CD4-positive, alpha-beta T cell treated with Interleukin-17A for 4 hours (primary cell): ENCODE data around the gene MFSD2B.
"Not testable (repeated sequence)": the region's sequence is repeated elsewhere in the genome, so short reads cannot be mapped to it uniquely, and the experiment has no call there.

Experiments used
- DNase-seq: peaks from one replicate; pipeline ENCODE4 v3.0.0-alpha.2; 2020; ENCODE audit warnings: mixed read lengths

Gene MFSD2B

GRCh38 chr2:24009680-24010476 is at the start of gene MFSD2B:
Gene MFSD2B (plus strand): TSS chr2:24010085. CDS start chr2:24010097, 12 bp downstream.
- DNase-seq: no peak

GRCh38 chr2:23967846-23968245 is 42.0 kb upstream of the MFSD2B start:
- no peak for DNase-seq

GRCh38 chr2:23976883-23977282 is 33.0 kb upstream of the MFSD2B start:
- no peak for DNase-seq

GRCh38 chr2:23988371-23988770 is 21.5 kb upstream of the MFSD2B start:
- no peak for DNase-seq

GRCh38 chr2:23992931-23993330 is 17.0 kb upstream of the MFSD2B start:
- DNase-seq: no peak

GRCh38 chr2:23993736-23994269 is 16.1 kb upstream of the MFSD2B start:
- no peak for DNase-seq

GRCh38 chr2:23994567-23994966 is 15.3 kb upstream of the MFSD2B start:
- DNase-seq: no peak

- DNase-seq: no peak
Measured at GRCh38 chr2:24007693-24008092, 2.2 kb upstream of the MFSD2B start.

- no peak for DNase-seq
Measured at GRCh38 chr2:24008672-24009366, 1.1 kb upstream of the MFSD2B start.

- DNase-seq: no peak
Measured at GRCh38 chr2:24009367-24009679, 562 bp upstream of the MFSD2B start.

GRCh38 chr2:24010477-24011249 is 778 bp downstream of the MFSD2B start:
- DNase-seq: no peak

GRCh38 chr2:24011250-24012104 is 1.6 kb downstream of the MFSD2B start:
- no peak for DNase-seq

GRCh38 chr2:24012521-24013188 is 2.8 kb downstream of the MFSD2B start:
- DNase-seq: no peak

- not testable (repeated sequence) for DNase-seq
Measured at GRCh38 chr2:24014902-24015301, 5.0 kb downstream of the MFSD2B start.

- no peak for DNase-seq
Measured at GRCh38 chr2:24015562-24016375, 5.9 kb downstream of the MFSD2B start.

- no peak for DNase-seq
Measured at GRCh38 chr2:24016376-24016761, 6.5 kb downstream of the MFSD2B start.

- no peak for DNase-seq
Measured at GRCh38 chr2:24016853-24017703, 7.2 kb downstream of the MFSD2B start.

GRCh38 chr2:24017711-24018110 is 7.8 kb downstream of the MFSD2B start:
- DNase-seq: no peak

- DNase-seq: no peak
Measured at GRCh38 chr2:24018241-24018640, 8.4 kb downstream of the MFSD2B start.

GRCh38 chr2:24019729-24020128 is 9.8 kb downstream of the MFSD2B start:
- no peak for DNase-seq
